ENCODE measurements around the gene LSM12.
A peak's percentile ranks its signal among the peaks of the same experiment; 100 is the strongest.

LSM12 gene

GRCh38 chr17:44087319-44087718 lies 20.8 kb upstream of the LSM12 start:
- TF ChIP-seq CTCF (IDR thresholded peaks at IDR 0.05; ENCODE audit: low read depth, low read length): no peak
- DNase-seq (ENCODE audit: low read depth, low spot score): no peak
- no peak overlapping the region for H3K4me3 ChIP-seq (ENCODE audit: low read depth, low read length)
- in situ Hi-C loops (cut with HindIII; ENCODE audit: low sequenced_read_pairs): no loop called here

- in situ Hi-C loops (cut with HindIII; ENCODE audit: low sequenced_read_pairs): no loop called here
- no peak for TF ChIP-seq CTCF (IDR thresholded peaks at IDR 0.05; ENCODE audit: low read depth, low read length)
- DNase-seq (ENCODE audit: low read depth, low spot score): peak; percentile 88
- H3K4me3 ChIP-seq (ENCODE audit: low read depth, low read length): no peak overlapping the region
These were observed 20.2 kb upstream of the LSM12 start for GRCh38 chr17:44086364-44087311.

- no peak for TF ChIP-seq CTCF (IDR thresholded peaks at IDR 0.05; ENCODE audit: low read depth, low read length)
- DNase-seq (ENCODE audit: low read depth, low spot score): no peak
- H3K4me3 ChIP-seq (ENCODE audit: low read depth, low read length): no peak overlapping the region
- in situ Hi-C loops (cut with HindIII; ENCODE audit: low sequenced_read_pairs): no loop called here
These were observed 19.4 kb upstream of the LSM12 start for GRCh38 chr17:44085908-44086307.

- DNase-seq (ENCODE audit: low read depth, low spot score): no peak
- H3K4me3 ChIP-seq (ENCODE audit: low read depth, low read length): no peak overlapping the region
- TF ChIP-seq CTCF (IDR thresholded peaks at IDR 0.05; ENCODE audit: low read depth, low read length): no peak
- in situ Hi-C loops (cut with HindIII; ENCODE audit: low sequenced_read_pairs): no loop called here
These were observed 18.4 kb upstream of the LSM12 start for GRCh38 chr17:44084921-44085320.

- TF ChIP-seq CTCF (IDR thresholded peaks at IDR 0.05; ENCODE audit: low read depth, low read length): peak; percentile 30
- H3K4me3 ChIP-seq (ENCODE audit: low read depth, low read length): no peak overlapping the region
- no peak for DNase-seq (ENCODE audit: low read depth, low spot score)
- in situ Hi-C loops (cut with HindIII; ENCODE audit: low sequenced_read_pairs): no loop called here
These were observed 17.7 kb upstream of the LSM12 start for GRCh38 chr17:44084131-44084538.

GRCh38 chr17:44083250-44083849 lies 16.9 kb upstream of the LSM12 start:
- peak; percentile 37 for TF ChIP-seq CTCF (IDR thresholded peaks at IDR 0.05; ENCODE audit: low read depth, low read length)
- in situ Hi-C loops (cut with HindIII; ENCODE audit: low sequenced_read_pairs): no loop called here
- DNase-seq (ENCODE audit: low read depth, low spot score): no peak
- no peak overlapping the region for H3K4me3 ChIP-seq (ENCODE audit: low read depth, low read length)
